SIG-M5 (cell line): ENCODE results near the gene ITGB5.
"Not testable (repeated sequence)": the region's sequence is repeated elsewhere in the genome, so short reads cannot be mapped to it uniquely, and the experiment has no call there.

ENCODE experiments used
- DNase-seq: peaks from one replicate; lab custom pipeline; 2025; lab: John Stamatoyannopoulos, UW

ITGB5 gene

GRCh38 chr3:124788254-124788745 lies 98.9 kb downstream of the ITGB5 start:
- no peak for DNase-seq

GRCh38 chr3:124787476-124788195 lies 99.5 kb downstream of the ITGB5 start:
- DNase-seq: no peak

- no peak for DNase-seq
Measured at GRCh38 chr3:124786511-124787241, 100.5 kb downstream of the ITGB5 start.

GRCh38 chr3:124785973-124786372 lies 101.2 kb downstream of the ITGB5 start:
- DNase-seq: no peak

GRCh38 chr3:124784686-124785382 lies 102.3 kb downstream of the ITGB5 start:
- DNase-seq: no peak

GRCh38 chr3:124783696-124784095 lies 103.5 kb downstream of the ITGB5 start:
- no peak for DNase-seq

GRCh38 chr3:124782377-124782712 lies 104.8 kb downstream of the ITGB5 start:
- DNase-seq: not testable (repeated sequence)

GRCh38 chr3:124781476-124782376 lies 105.4 kb downstream of the ITGB5 start:
- no peak for DNase-seq

- DNase-seq: no peak
Measured at GRCh38 chr3:124780761-124781475, 106.2 kb downstream of the ITGB5 start.

GRCh38 chr3:124780356-124780755 lies 106.8 kb downstream of the ITGB5 start:
- no peak for DNase-seq

GRCh38 chr3:124779751-124780191 lies 107.4 kb downstream of the ITGB5 start:
- DNase-seq: no peak

- no peak for DNase-seq
Measured at GRCh38 chr3:124779116-124779515, 108.0 kb downstream of the ITGB5 start.

- DNase-seq: no peak
Measured at GRCh38 chr3:124777762-124778470, 109.2 kb downstream of the ITGB5 start.

- no peak for DNase-seq
Measured at GRCh38 chr3:124776856-124777255, 110.3 kb downstream of the ITGB5 start.

GRCh38 chr3:124775877-124776276 lies 111.3 kb downstream of the ITGB5 start:
- no peak for DNase-seq

GRCh38 chr3:124774841-124775402 lies 112.2 kb downstream of the ITGB5 start:
- DNase-seq: no peak

- DNase-seq: no peak
Measured at GRCh38 chr3:124774327-124774718, 112.8 kb downstream of the ITGB5 start.

GRCh38 chr3:124773351-124774326 lies 113.5 kb downstream of the ITGB5 start:
- DNase-seq: no peak
